Activated CD8-positive, alpha-beta memory T cell treated with anti-CD3 and anti-CD28 coated beads, Interleukin-2, amount 50 U/mL, for 1 hour (primary cell): ENCODE measurements around the gene NCK2.
"Not testable (repeated sequence)": the region's sequence is repeated elsewhere in the genome, so short reads cannot be mapped to it uniquely, and the experiment has no call there.

Experiments
- DNase-seq: peaks from one replicate; pipeline ENCODE4 v3.0.0-alpha.2; 2020; ENCODE audit errors: extremely low read depth

Gene NCK2

DNA sequence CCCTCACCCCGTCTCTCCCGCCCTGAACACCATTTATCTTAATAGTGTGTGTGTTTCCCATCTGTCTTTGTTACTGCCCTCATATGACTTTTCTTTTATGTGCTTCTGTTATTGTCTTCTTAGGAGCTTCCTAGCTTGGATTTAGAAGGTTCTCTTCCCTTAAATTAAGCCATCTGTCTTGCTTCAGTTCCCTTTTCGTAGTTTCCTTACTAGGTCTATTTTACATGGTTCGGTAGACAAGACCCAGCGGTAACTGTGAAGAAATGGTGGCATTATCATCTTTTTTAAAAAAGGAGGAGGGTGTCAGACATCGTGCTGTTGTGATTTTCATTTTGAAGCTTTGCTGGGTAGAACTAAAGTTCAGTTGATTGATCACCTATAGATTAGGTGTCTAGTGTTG is 10.3 kb downstream of the NCK2 start:
- no peak for DNase-seq

DNA sequence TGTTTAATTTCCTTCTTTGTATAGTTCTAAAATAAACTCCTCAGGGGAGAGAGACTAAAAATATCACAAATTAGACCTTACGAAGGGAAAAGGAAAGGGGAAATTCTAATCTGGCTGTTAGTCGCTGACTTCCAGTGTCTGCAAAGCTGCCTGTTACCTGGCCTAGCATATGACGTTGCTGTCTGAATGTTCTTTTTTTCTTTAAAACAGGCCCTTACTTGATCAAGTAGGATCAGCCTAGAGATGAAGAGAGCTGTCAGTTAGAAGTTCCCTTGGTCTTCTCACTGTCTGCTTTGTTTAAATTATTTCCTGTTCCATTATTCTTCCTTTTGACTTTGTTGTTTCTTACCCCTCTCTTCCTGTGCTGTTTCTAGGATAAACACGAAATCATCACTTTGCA is 11.2 kb downstream of the NCK2 start:
- no peak for DNase-seq

DNA sequence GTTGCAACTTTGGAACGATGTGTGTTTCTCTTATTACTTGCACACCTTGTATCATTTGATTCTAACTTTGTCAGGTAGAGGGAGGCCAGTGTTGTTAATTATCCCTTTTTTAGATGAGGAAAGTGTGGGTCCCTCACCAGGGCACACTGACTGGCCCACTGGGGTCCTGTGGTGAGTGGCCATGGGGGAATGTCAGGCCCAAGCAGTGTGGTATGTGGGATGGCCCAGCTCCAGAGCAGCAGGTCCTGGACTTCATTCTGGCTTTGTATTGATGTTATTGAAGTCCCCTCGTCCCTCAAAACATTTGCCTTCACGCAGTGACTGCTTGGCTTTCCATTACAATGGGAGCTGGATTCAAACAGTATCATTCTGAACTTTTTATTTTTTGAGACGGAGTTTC is 11.7 kb downstream of the NCK2 start:
- DNase-seq, result no peak

DNA sequence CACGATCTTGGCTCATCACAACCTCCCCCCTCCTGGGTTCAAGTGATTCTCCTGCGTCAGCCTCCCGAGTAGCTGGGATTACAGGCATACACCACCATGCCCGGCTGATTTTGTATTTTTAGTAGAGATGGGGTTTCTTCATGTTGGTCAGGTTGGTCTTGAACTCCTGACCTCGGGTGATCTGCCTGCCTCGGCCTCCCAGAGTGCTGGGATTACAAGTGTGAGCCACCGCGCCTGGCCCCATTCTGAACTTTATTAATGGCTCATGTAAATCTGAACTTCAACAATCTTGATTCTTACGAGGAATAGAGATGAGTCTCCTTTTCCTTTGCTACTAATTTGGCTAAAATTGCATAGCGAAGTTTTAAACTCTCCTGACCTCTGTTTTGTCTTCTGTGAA is 12.2 kb downstream of the NCK2 start:
- not testable (repeated sequence) for DNase-seq

DNA sequence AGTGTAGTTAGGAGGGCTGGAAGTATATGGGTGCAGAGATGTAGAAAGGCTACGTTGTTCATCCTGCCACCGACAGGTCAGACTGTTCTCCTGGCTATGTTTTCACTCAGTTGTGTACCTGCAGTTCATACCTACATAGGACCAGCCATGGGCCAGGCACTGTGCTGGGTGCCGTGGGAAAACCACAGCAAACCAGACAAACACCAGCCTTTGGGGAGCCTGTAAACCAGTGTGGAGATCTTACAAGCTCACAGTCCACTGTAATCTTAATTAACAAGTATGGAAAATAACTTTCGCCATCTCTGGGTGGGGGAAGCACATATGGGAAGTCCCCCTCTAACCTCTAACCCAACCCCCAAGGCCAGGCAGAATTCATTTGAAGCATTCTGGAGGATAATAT is 12.7 kb downstream of the NCK2 start:
- DNase-seq, result no peak

DNA sequence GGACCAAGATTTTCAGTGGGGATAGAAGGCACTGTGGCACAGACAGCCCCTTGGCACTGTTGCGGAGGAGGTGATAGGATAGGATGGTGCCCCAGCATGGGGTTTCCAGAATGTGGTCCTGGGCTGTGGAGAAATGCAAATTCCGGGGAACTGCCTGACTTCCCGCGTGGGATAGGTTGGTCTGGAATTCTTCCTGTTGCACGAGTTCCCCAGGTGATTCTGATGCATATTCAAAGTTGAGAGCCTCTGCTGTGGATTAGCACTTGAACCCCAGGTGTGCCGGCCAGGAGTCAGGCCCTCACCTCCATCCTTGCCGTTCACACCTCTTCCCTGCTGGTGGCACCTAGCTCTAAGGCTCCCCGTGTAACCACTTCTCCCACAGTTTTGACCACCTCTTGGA is 15.5 kb downstream of the NCK2 start:
- no peak for DNase-seq

DNA sequence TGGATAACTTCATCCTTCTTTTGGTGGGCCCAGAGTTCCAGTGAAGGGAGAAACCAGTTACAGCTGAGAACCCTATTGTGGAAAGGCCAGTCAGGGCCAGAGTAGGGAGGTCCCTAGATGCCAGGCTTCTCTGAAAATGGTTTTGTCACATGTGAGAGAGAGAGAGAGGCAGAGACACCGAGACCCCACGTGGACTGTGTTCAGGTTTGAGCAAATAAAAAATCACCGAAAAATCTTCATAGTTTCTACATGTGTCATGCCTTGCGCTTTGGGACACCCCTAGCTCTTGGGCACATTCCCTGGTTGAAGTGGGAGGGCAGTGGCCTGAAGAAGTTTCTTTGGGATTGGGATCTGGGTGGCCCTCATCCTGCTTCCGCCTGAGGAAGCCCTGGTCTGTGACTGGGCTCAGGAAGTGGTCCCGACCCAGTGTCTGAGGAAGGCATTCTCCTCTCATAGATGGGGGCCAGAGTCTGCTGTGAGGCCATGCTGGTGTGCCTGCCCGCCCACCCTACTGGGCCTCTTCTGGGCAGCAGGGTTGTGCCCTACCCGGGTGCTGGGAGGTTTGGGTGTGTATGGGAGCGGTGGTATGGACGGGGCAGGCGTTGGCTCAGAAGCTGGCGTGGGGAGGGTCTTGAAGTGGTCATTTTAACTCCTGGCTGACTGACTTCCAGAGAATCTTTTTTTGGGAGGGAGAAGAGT is 16.1 kb downstream of the NCK2 start:
- no peak for DNase-seq

DNA sequence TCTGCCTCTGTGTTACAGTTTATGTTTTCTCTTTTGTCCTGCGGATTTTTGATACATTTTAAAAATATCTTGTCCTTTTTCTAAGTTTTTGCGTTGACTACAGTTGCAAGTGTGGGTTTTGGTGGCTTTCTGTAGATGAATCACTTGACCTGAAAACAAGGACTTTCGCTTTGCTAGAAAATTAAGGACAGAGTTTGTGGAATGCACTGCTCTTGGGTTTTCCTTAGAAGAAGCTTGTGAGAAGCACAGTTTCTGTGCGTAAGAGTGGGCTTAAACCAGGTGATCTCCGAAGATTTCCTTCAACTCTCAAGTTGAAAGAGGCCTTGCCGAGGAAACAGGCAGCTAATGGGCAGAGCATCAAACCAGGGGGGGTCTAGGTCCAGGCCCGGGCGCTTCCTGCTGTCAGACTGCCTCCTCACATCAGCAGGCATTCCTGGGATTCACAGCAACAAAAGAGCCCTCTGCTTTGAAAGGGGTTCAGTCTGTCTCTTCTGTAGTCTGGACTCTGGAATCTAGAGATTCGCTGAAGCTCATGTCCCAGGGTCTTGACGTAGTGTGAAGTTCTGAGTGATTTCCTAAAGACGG is 17.3 kb downstream of the NCK2 start:
- DNase-seq, result no peak

DNA sequence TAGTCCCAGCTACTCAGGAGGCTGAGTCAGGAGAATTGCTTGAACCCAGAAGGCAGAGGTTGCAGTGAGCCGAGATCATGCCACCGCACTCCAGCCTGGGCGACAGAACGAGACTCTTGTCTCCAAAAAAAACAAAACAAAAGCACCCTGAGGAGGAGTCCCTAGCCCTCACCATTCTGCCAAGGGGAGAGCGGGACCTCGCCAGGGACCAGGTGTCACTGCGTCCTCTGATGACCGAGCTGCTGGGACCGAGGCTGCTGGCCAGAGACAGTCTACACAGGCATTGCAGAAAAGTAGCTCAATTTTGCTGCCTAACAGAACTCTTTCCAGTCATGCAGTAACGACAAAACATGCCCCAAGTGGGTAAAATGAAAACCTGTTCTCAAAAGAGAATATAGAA is 18.4 kb downstream of the NCK2 start:
- DNase-seq, result no peak

DNA sequence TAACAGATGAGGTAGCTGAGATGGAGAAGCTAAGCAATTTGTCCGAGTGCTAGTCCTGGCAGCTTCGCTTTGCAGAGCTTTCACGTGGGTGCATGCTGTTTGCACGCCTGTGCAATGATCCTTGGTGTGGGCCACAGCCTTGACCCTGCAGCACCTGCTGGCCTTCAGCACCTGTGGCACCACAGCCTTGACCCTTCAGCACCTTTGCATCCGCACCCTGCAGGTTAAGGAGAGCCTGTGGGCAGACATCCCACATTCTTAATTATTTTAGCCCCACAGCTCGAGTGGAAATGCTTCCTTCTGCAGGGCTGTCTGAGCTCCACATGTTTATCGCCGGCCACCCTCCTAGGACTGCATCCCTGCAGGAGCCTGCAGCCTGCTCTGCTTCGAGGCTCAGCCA is 19.3 kb downstream of the NCK2 start:
- no peak for DNase-seq

DNA sequence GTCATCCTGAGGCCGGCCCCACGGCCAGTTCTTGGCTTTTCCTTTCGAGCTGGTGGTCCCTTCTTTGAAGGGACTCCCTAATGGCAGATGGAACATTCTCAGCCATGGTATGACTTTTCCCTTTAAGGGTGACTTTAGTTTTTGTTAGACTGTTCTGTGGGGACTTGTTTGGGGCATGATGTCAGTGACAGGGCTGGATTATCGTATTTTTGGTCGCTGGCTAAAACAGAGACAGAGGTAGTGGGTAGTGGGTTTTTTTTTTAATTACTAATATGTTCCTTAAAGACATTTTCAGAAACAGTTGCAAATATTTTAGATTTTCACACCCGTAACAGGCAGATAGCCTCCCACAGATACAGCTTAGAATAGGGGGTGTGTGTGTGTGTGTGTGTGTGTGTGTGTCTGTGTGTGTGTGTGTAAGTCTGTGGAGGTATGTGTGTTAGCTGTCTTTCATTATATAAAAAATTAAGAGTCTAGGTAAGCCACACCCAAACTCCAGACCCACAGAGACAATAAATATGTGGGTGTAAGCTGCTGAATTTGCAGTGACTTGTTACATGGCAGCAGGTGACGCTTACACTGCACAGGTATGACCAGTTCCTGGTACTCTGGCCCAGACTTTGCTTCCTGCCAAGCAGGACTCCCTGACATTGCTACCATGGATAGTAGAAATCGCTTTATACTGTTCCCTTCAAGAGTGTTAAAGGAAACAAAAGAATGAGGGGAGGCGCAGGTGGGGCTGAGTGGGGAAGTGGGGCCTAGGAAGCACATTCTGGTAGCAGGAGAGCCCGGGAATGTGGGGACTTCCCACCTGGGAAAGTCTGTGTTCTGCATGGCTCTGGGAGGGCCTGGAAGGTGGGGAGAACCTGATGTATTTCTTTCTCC is 20.9 kb downstream of the NCK2 start:
- no peak for DNase-seq

DNA sequence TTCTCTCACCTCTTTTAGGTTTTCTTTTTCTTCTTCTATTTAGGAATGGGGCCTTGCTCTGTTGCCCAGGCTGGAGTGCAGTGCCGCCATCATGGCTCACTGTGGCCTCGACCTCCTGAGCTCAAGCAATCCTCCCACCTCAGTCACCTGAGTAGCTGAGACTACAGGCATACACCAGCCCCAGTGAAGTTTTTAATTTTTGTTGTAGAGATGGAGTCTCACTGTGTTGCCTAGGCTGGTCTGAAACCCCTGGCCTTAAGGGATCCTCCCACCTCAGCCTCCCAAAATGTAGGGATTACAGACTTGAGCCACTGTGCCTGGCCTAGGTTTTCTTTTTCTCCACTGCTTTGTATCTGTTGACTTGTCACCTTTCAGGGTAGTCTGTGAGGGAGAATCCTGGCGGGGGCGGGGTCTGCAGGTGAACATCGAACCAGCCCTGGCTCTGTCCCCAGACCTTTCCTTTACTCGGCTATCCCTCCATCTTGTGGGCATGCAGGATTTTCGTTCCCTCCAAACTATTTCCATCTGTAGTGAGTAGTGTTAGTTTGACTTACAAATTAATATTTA is 21.7 kb downstream of the NCK2 start:
- no peak for DNase-seq

DNA sequence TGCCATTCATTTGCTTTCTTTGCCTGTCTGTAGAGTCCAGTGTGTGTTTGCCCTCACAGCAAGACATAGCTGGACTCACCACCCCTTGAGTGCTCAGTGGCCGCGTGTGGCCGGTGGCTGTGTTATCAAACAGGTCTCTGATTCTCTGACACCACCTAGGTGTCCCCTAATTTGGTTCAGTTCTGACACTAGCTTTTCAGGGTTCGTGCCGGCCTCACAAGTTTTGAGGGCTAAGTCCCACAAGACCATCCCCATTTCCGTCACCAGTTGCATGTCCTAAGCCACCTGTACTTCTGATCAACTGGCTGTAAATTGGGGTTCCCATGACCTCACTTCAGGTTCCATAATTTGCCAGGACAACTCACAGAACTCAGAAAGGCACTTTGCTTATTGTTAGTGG is 23.5 kb downstream of the NCK2 start:
- no peak for DNase-seq

DNA sequence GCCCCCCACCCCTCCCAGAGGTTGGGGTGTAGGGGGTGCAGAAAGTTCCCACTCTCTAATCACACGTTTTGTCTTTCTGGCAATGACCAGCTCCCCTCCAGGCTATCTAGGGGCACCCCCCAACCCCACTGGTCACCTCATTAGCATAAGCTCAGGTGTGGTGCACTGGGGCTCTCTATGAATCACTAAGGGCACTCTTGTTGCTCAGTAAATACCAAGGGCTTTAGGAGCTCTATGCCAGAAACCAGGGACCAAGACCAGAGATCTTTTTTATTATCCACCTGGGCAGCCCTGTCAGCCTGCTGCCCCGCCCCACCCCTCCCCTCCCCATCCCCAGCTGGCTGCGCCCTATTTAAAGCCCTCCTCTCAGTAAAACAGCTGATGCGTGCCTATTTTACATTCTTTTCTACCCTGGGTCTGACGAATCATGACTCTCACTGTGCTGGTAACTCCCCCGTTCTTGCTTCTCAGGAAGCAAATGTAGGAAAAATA is 24.3 kb downstream of the NCK2 start:
- DNase-seq, result no peak

DNA sequence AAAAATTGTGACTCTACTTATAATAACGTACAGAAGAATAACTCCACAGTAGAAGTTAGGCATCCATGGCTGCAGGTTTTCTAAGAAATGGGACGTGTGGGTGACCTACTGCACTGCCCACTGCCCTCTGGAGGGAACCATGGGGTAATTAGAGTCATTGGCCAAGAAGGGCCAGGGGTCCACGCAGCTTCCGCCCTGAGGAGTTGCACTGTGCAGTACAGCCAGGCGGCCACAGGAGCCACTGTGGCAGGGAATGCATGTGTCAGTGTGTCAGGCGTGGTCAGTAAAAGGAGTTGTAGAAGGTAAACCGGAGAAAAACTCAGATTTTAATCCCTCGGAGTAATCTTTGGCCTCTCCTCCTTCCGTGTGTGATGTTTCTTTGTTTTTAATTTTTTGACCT is 24.8 kb downstream of the NCK2 start:
- no peak for DNase-seq

DNA sequence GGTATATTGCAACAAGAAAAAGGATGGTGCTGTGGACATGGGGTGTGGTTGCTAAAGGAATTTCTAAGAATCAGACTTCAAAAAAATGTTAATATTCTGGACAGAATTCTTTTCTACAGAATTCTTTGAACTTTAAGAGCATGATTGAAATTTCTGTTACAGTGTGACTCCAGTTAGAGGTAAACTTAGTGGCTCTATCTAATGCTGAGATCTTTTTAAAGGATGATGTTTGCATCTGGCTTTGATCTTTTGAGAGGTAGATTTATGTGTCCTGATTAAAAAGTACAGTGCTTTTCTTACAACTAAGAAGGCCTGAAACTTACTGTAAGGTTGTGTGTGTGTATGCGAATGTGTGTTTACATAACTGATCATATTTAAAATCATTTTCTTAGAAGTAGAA is 25.4 kb downstream of the NCK2 start:
- no peak for DNase-seq

DNA sequence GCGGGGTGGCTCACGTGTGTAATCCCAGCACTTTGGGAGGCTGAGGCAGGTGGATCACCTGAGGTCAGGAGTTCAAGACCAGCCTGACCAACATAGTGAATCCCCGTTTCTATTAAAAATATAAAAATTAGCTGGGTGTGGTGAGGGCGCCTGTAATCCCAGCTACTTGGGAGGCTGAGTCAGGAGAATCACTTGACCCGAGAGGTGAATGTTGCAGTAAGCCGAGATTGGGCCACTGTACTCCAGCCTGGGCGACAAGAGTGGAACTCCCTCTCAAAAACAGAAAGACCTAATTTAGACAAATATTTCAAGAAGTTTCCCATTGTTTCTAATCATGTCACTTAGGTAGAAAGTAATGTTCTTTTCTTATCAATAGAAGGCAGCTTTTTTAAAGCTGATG is 26.6 kb downstream of the NCK2 start:
- DNase-seq, result not testable (repeated sequence)

DNA sequence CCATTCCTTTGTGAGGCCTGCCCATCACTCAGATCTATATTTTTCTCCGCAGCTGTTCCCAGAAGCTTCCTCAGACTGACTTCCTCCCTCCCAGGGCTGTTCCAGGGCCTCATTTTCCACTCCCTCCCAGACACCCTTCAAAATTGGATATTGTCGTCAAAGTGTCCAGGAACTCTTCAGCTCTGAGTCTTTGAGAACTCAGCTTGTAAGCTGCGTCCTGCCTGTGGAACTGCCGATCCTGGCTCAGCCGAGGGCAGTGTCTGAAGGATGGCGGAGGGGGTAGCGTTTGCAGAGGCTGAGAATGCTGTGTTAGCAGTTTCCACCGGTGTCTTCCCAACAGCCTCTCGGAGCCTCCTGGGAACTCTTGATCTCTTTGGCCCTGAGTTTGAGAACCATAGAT is 27.1 kb downstream of the NCK2 start:
- DNase-seq, result no peak

DNA sequence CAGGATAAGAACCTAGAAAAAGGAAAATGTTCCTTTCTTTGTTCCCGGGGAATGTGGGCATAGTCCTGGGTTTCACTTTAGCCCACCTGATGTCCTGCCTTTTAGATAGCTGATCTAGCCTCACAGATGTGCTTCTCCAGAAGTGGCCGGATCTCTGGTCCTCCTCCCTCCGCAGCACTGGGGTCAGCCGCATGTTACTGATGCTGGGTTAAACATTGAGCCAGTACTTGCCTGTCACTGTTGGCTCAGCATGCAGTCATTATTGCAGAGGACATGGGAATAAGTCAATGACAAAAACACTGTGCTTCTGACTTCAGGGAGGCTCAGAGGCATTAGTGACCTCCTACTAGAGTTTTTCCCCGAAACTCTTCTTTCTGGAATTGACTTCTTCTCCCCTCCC is 27.6 kb downstream of the NCK2 start:
- no peak for DNase-seq

DNA sequence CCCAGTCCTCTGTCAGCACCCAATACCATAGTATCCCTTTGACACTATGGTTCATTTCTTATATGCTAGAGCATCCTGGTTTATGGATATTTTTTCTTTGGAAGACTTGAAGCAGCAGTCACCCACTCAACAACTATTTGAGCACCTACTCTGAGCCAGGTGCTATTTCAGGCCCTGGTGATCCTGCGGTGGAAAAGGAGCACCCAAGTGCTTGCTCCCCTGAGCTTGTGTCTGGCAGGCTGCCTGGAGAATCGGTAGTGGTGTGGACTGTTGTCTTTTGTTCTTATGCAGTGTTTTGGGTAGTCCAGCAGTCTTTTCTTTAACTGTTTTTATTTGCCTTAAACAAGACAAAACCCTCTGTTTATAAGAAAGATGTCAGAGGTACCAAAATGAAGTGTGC is 28.9 kb downstream of the NCK2 start:
- DNase-seq, result no peak

DNA sequence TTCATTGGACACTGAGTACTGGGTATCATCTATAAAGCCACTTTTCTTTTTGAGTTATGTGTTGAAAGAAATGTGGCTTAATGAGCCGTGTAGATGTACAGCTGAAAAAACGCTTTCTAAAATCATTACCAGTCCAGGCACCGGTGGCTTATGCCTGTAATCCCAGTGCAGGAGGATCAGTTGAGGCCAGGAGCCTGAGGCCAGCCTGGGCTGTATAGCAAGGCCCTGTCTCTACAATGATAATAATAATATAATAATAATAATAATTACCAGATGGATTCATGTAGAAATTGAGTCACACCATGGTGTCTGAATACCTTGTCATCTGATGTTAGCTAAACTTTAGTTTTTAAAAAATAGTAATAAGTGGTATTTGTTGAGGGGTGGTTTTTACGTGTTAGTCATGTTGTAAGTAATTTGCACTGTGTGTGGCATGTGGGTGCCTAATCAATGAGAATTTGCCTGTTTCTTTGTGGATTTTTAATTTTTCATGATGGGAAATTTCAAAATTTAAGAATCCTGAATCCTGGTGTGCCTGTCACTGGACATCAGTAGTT is 30.1 kb downstream of the NCK2 start:
- DNase-seq, result no peak
